HAP-1 (cell line): ENCODE data around the gene CRADD.

ENCODE experiments used
- DNase-seq, 2 experiments: peaks; one replicate each; pipeline ENCODE4 v3.0.0-alpha.2; 2016 to 2020; ENCODE audit warnings: low spot score in 2 of 2
- H3K27me3 ChIP-seq: fragments of 250-450 bp; sonication (Bioruptor Pico); 2 replicates; pipeline ENCODE4 v1.5.1; 2020; ENCODE audit warnings: low read depth, mild to moderate bottlenecking, moderate library complexity
- H3K36me3 ChIP-seq: fragments of 250-450 bp; sonication (Bioruptor Pico); replicated peaks from 2 replicates; pipeline ENCODE4 v1.5.1; 2020; ENCODE audit warnings: mild to moderate bottlenecking
- H3K4me1 ChIP-seq: fragments of 250-450 bp; sonication (Bioruptor Pico); 2 replicates; pipeline ENCODE4 v1.5.1; 2020; ENCODE audit warnings: mild to moderate bottlenecking
- H3K4me3 ChIP-seq: fragments of 250-450 bp; sonication (Bioruptor Pico); 2 replicates; pipeline ENCODE4 v1.5.1; 2020; ENCODE audit warnings: mild to moderate bottlenecking, moderate library complexity
- H3K9me3 ChIP-seq: fragments of 250-450 bp; sonication (Bioruptor Pico); 2 replicates; pipeline ENCODE4 v1.5.1; 2020; ENCODE audit warnings: mild to moderate bottlenecking, moderate library complexity
- in situ Hi-C: fragments of 300-500 bp; cut with MboI; formaldehyde crosslinking; loops from 3 replicates; pipeline ENCODE4 v1.14.3; 2020; ENCODE audit warnings: low sequenced_read_pairs, inconsistent platforms, mixed read lengths

Gene CRADD

GRCh38 chr12:93657071-93657470 lies 20.1 kb upstream of the CRADD start:
- no peaks in the 10 kb centered on the region for H3K36me3 ChIP-seq
- H3K27me3 ChIP-seq = no peaks in the 10 kb centered on the region
- no peaks in the 10 kb centered on the region for H3K9me3 ChIP-seq
- in situ Hi-C loops = no loop called here
- DNase-seq = no peak
- H3K4me3 ChIP-seq = no peak overlapping the region
- H3K4me1 ChIP-seq = peaks cover 17% of the 10 kb centered on the region

DNA sequence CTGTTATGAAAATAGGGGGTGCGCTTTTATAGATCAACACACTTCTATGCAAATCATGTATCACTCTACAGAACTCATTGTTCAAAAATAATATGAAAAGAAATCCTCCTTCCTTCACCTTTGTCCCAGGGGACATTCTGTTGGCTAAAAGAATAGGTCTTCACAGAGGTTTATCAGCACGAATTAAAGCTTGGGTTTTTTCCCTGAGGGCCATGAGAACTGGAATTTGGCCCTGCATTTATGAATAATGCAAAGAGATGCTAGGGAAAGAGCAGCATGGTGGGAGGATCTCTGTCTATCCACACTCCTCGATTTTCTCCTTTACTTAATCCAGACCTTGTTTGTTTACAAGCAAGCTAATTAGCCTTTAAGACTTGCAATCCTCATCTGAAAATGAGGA lies 16.2 kb upstream of the CRADD start:
- Histone ChIP-seq H3K4me1 (peaks cover 24% of the 10 kb centered on the region), H3K9me3 (no peaks in the 10 kb centered on the region), H3K4me3 (no peak overlapping the region), H3K36me3 (no peaks in the 10 kb centered on the region), H3K27me3 (no peaks in the 10 kb centered on the region)
- in situ Hi-C loops = no loop called here
- DNase-seq = peak; percentile 65 to 87

DNA sequence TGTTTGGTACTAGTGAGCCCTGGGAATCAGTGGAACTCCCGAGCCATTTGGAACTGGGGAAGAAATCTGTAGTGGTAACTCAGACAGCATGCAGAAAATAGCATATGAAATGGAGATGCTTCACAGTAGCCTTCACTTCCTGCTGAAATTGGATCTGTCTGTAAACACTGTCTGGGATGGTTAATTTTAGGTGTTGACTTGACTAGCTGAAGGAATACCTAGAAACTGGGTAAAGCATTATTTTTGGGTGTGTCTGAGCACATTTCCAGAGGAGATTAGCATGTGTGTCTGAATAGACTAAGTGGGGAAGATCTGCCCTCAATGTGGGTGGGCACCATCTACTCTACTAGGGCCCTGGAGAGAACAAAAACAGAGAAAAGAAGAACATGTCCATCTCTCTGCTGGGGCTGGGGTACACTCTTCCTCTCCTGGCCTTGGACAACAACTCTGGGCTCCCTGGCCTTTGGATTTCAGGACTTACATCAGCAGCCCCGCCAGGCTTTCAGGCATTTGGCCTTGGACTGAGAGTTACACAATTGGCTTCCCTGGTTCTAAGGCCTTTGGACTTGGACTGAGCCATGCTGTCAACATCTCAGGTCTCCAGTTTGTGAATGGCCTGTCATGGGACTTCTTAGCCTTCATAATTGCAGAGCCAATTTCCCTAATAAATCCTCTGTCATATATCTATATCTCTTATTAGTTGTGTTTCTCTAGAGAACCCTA lies 14.0 kb upstream of the CRADD start:
- Histone ChIP-seq H3K9me3 (no peaks in the 10 kb centered on the region), H3K36me3 (no peaks in the 10 kb centered on the region), H3K4me3 (no peak overlapping the region), H3K4me1 (peaks cover 24% of the 10 kb centered on the region), H3K27me3 (no peaks in the 10 kb centered on the region)
- in situ Hi-C loops = no loop called here
- DNase-seq = no peak

GRCh38 chr12:93663729-93664084 lies 13.5 kb upstream of the CRADD start:
- Histone ChIP-seq H3K27me3 (no peaks in the 10 kb centered on the region), H3K4me1 (peaks cover 24% of the 10 kb centered on the region), H3K4me3 (no peak overlapping the region), H3K9me3 (no peaks in the 10 kb centered on the region), H3K36me3 (no peaks in the 10 kb centered on the region)
- no peak for DNase-seq
- in situ Hi-C loops = no loop called here

GRCh38 chr12:93664573-93665138 lies 12.5 kb upstream of the CRADD start:
- Histone ChIP-seq H3K4me1 (peaks cover 24% of the 10 kb centered on the region), H3K4me3 (no peak overlapping the region), H3K36me3 (no peaks in the 10 kb centered on the region), H3K9me3 (peaks cover 2% of the 10 kb centered on the region; the same call in 1 of the 2 replicates), H3K27me3 (no peaks in the 10 kb centered on the region)
- in situ Hi-C loops = no loop called here
- no peak for DNase-seq

DNA sequence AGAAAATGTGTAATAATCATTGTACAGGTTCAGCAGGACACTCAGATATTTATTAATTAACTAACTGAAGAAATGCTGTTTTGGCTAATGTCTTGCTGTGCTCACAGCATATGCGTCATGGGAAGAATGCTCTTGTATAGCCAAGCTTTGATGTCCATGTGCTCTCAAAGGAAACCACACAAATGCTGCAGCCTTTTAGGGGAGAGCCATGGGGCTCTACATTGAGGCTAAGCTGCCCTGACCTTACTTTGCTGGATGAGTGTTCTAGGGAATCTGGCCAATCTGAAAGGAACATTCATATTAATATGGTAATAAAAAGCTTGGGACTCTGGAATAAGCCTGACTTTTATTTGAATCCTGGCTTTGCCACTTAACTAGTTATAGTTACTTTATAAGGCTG lies 9.5 kb upstream of the CRADD start:
- DNase-seq = no peak
- Histone ChIP-seq H3K9me3 (peaks cover 2% of the 10 kb centered on the region; the same call in 1 of the 2 replicates), H3K4me3 (no peak overlapping the region), H3K36me3 (no peaks in the 10 kb centered on the region), H3K4me1 (peaks cover 4% of the 10 kb centered on the region; the same call in 1 of the 2 replicates), H3K27me3 (no peaks in the 10 kb centered on the region)
- in situ Hi-C loops = no loop called here

- Histone ChIP-seq H3K36me3 (no peaks in the 10 kb centered on the region), H3K4me3 (no peak overlapping the region), H3K27me3 (no peaks in the 10 kb centered on the region), H3K4me1 (no peaks in the 10 kb centered on the region; the same call in 1 of the 2 replicates), H3K9me3 (peaks cover 2% of the 10 kb centered on the region; the same call in 1 of the 2 replicates)
- in situ Hi-C loops = no loop called here
- DNase-seq = no peak
These were observed 8.2 kb upstream of the CRADD start for GRCh38 chr12:93668919-93669418.

DNA sequence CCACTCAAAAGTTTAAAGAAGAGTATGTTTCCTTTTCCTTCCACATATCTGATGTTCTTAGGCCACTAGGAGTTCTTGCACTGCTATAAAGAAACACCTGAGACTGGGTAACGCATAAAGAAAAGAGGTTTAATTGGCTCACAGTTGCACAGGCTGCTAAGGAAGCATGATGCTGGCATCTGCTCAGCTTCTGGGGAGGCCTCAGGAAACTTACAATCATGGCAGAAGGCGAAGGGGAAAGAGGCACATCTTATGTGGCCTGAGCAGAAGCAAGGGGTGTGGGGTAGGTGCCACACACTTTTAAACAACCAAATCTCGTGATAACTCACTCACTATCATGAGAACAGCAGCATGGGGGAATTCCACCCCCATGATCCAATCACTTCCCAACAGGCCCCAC lies 7.7 kb upstream of the CRADD start:
- Histone ChIP-seq H3K4me1 (no peaks in the 10 kb centered on the region; the same call in 1 of the 2 replicates), H3K36me3 (no peaks in the 10 kb centered on the region), H3K27me3 (no peaks in the 10 kb centered on the region), H3K4me3 (no peak overlapping the region), H3K9me3 (peaks cover 2% of the 10 kb centered on the region; the same call in 1 of the 2 replicates)
- in situ Hi-C loops = no loop called here
- no peak for DNase-seq

- peaks cover 2% of the 10 kb centered on the region; the same call in 1 of the 2 replicates for H3K9me3 ChIP-seq
These were observed 7.1 kb upstream of the CRADD start for GRCh38 chr12:93670104-93670503.

DNA sequence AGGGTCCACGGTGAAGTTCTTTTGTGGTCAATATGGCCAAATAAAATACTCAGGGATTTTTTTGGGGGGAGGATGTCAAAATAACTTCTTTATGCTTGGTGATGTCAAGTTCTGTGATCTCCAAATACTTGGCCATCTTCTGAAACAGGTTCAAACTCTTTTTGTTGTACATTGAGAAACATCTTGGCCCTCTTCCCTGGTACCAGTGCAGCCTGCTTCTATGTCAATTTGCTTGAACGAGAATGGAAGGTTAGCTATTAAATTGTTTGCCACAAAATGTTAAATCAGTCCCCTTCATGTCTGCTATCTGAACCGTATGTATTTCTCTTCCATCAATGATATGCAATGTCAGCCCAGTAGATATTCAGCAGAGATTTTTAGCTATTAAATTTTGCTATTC lies 6.1 kb upstream of the CRADD start:
- in situ Hi-C loops = no loop called here
- H3K9me3 ChIP-seq = peaks cover 2% of the 10 kb centered on the region; the same call in 1 of the 2 replicates
- H3K36me3 ChIP-seq = no peaks in the 10 kb centered on the region
- H3K4me3 ChIP-seq = no peak overlapping the region
- DNase-seq = no peak
- no peaks in the 10 kb centered on the region; the same call in 1 of the 2 replicates for H3K4me1 ChIP-seq
- H3K27me3 ChIP-seq = no peaks in the 10 kb centered on the region

More at GRCh38 chr12:93670104-93670503, 7.1 kb upstream of the CRADD start:
- in situ Hi-C loops = no loop called here
- Histone ChIP-seq H3K4me1 (no peaks in the 10 kb centered on the region; the same call in 1 of the 2 replicates), H3K4me3 (no peak overlapping the region), H3K36me3 (no peaks in the 10 kb centered on the region), H3K27me3 (no peaks in the 10 kb centered on the region)
- no peak for DNase-seq

- Histone ChIP-seq H3K36me3 (no peaks in the 10 kb centered on the region), H3K4me3 (no peak overlapping the region), H3K27me3 (no peaks in the 10 kb centered on the region), H3K4me1 (peaks cover 9% of the 10 kb centered on the region), H3K9me3 (peaks cover 2% of the 10 kb centered on the region; the same call in 1 of the 2 replicates)
- in situ Hi-C loops = no loop called here
- DNase-seq = no peak
These were observed 4.1 kb upstream of the CRADD start for GRCh38 chr12:93673084-93673483.

DNA sequence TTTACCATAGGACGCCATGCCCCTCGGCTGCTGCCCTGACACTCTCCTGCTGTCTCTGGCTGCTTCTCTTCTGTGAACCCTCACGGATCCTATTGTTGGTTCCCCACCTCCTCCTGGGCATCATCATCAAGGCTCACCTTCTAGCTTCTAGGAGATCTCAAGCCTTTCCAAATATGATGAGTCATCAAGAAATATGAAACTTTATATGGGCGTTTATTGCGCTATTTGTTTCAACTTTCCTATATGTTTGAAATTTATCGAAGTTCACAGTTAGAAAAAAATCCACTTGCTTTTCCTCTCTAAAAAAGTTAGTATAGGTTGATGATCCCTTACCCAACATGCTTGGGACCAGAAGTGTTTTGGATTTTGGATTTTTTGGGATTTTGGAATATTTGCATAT lies 2.8 kb upstream of the CRADD start:
- H3K36me3 ChIP-seq = no peaks in the 10 kb centered on the region
- H3K4me1 ChIP-seq = peaks cover 17% of the 10 kb centered on the region
- no peaks in the 10 kb centered on the region; the same call in 1 of the 2 replicates for H3K9me3 ChIP-seq
- no peak overlapping the region for H3K4me3 ChIP-seq
- no peaks in the 10 kb centered on the region for H3K27me3 ChIP-seq
- no peak for DNase-seq
- in situ Hi-C loops = no loop called here

DNA sequence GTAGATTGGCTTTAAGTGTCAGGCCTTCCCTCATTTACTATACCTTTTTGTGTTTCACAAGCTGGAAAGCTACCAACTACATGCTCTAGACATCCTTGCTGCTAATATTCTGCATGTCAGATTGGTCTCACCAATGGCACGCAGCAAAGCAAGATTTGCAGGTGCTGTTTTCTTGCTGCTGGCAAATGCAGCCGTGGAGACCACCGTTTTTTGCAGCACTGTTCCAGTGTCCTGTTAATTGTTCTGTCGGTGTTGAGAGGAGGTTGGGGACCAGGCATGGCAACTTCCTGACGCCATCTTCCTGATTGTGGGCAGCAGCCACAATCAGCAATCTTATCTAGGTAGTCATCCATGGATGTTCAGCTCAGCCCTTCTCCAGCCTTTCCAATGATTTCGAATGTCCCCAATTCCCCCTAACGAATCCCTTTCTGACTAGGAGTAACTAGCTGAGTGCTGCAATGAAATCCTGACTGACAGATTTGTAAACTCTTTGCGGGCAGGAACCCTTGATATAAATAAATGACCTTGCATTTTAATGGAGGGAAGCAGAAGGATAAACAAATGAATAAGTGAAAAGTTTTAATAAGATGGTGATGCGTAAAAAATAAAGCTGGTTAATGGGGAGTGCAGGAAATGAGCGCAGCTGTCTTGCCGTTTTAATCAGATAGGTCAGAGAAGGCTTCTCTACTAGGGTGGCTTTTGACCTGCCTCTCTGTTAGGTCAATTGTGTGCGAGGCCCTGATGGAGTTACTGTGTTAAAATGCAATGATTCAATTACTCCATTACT lies 574 bp upstream of the CRADD start:
- H3K9me3 ChIP-seq = no peaks in the 10 kb centered on the region
- DNase-seq = no peak

GRCh38 chr12:93678779-93679178 lies 1.6 kb downstream of the CRADD start:
- in situ Hi-C loops = no loop called here
- Histone ChIP-seq H3K4me1 (peaks cover 39% of the 10 kb centered on the region), H3K4me3 (no peak overlapping the region), H3K36me3 (no peaks in the 10 kb centered on the region), H3K27me3 (no peaks in the 10 kb centered on the region), H3K9me3 (no peaks in the 10 kb centered on the region)
- DNase-seq = no peak

More for the DNA sequence above, 574 bp upstream of the CRADD start:
- in situ Hi-C loops = no loop called here
- no peaks in the 10 kb centered on the region for H3K36me3 ChIP-seq
- H3K4me1 ChIP-seq = peaks cover 22% of the 10 kb centered on the region
- H3K4me3 ChIP-seq = peak overlapping the region; percentile 55
- no peaks in the 10 kb centered on the region for H3K27me3 ChIP-seq
